WERI-Rb-1 (cell line): ENCODE measurements around the gene DPP10.
A peak's percentile ranks its signal among the peaks of the same experiment; 100 is the strongest.
"Not testable (repeated sequence)": the region's sequence is repeated elsewhere in the genome, so short reads cannot be mapped to it uniquely, and the experiment has no call there.

Source experiments
- DNase-seq: peaks from one replicate; pipeline ENCODE4 v3.0.0-alpha.2; 2020
- H3K27ac ChIP-seq: fragments of 250-450 bp; sonication (Bioruptor Pico); 2 replicates; pipeline ENCODE4 v1.5.1; 2020; ENCODE audit warnings: mild to moderate bottlenecking, moderate library complexity
- H3K27me3 ChIP-seq: fragments of 250-450 bp; sonication (Bioruptor Pico); 2 replicates; pipeline ENCODE4 v1.5.1; 2021; ENCODE audit warnings: mild to moderate bottlenecking, low read depth, moderate library complexity; ENCODE audit not compliant: insufficient read depth, severe bottlenecking
- H3K36me3 ChIP-seq: fragments of 250-450 bp; sonication (Bioruptor Pico); 2 replicates; pipeline ENCODE4 v1.5.1; 2020; ENCODE audit warnings: mild to moderate bottlenecking, moderate library complexity
- H3K4me3 ChIP-seq: 2 replicates; pipeline ENCODE4 v1.5.1; 2011; ENCODE audit warnings: low read depth, mild to moderate bottlenecking, control low read depth, low read length
- H3K9me3 ChIP-seq: fragments of 250-450 bp; sonication (Bioruptor Pico); 2 replicates; pipeline ENCODE4 v1.5.1; 2021; ENCODE audit warnings: mild to moderate bottlenecking, moderate library complexity; ENCODE audit not compliant: severe bottlenecking
- CTCF ChIP-seq: IDR thresholded peaks from 2 replicates; pipeline ENCODE4 v1.5.1; 2011; ENCODE audit warnings: low read depth, mild to moderate bottlenecking, control low read depth, inconsistent platforms, low read length

The DPP10 gene

GRCh38 chr2:114940785-114941458 is 498.5 kb downstream of the DPP10 start:
- no peak overlapping the region for H3K27ac ChIP-seq
- no peak for DNase-seq
- H3K4me3 ChIP-seq = no peak overlapping the region
- H3K9me3 ChIP-seq = no peaks in the 10 kb centered on the region
- TF ChIP-seq CTCF = no peak
- no peaks in the 10 kb centered on the region for H3K27me3 ChIP-seq
- H3K36me3 ChIP-seq = no peaks in the 10 kb centered on the region

- Histone ChIP-seq H3K9me3 (no peaks in the 10 kb centered on the region), H3K27me3 (no peaks in the 10 kb centered on the region), H3K27ac (no peak overlapping the region), H3K36me3 (no peaks in the 10 kb centered on the region), H3K4me3 (no peak overlapping the region)
- DNase-seq = no peak
- no peak for TF ChIP-seq CTCF
These were observed 506.9 kb downstream of the DPP10 start for GRCh38 chr2:114949228-114949804.

- Histone ChIP-seq H3K4me3 (no peak overlapping the region), H3K27me3 (no peaks in the 10 kb centered on the region), H3K36me3 (no peaks in the 10 kb centered on the region), H3K27ac (no peak overlapping the region), H3K9me3 (peaks cover 21% of the 10 kb centered on the region)
- no peak for TF ChIP-seq CTCF
- no peak for DNase-seq
These were observed 517.9 kb downstream of the DPP10 start for GRCh38 chr2:114960389-114960788.

- Histone ChIP-seq H3K9me3 (peaks cover 5% of the 10 kb centered on the region), H3K36me3 (no peaks in the 10 kb centered on the region), H3K27me3 (no peaks in the 10 kb centered on the region), H3K4me3 (no peak overlapping the region), H3K27ac (peak overlapping the region; percentile 19; the same call in 1 of the 2 replicates)
- no peak for TF ChIP-seq CTCF
- no peak for DNase-seq
These were observed 520.1 kb downstream of the DPP10 start for GRCh38 chr2:114962532-114962931.

GRCh38 chr2:114968748-114969400 is 526.4 kb downstream of the DPP10 start:
- no peak for DNase-seq
- H3K36me3 ChIP-seq = no peaks in the 10 kb centered on the region
- no peaks in the 10 kb centered on the region for H3K27me3 ChIP-seq
- H3K27ac ChIP-seq = no peak overlapping the region
- no peak for TF ChIP-seq CTCF
- peaks cover 5% of the 10 kb centered on the region for H3K9me3 ChIP-seq
- H3K4me3 ChIP-seq = no peak overlapping the region

GRCh38 chr2:115004321-115004720 is 561.9 kb downstream of the DPP10 start:
- H3K27me3 ChIP-seq, H3K9me3 ChIP-seq, H3K36me3 ChIP-seq, H3K4me3 ChIP-seq, DNase-seq, H3K27ac ChIP-seq: not testable (repeated sequence)
